Natural killer cell treated with Interleukin-12 subunit alpha and Interleukin-12 subunit beta and Interleukin-15 and Interleukin-18, amount 100 ng/mL, for 72 hours (primary cell): ENCODE data around the gene TNFRSF18. TPM values are rescaled to one million over a fixed set of nuclear protein-coding genes. Genes with fewer than 3 reads are reported as not detected.
A peak's percentile ranks its signal among the peaks of the same experiment; 100 is the strongest.

ENCODE experiments used
- ATAC-seq, 2 donors: fragments of 150-1000 bp; cut with Tn5 transposase in 1 of 2; sonication (Bioruptor Pico), chemical (Tn5 transposase) in 1 of 2; 2 replicates each; pipeline ENCODE4 v1.10.0; 2021
- DNase-seq: peaks from one replicate; pipeline ENCODE4 v3.0.0; 2022; ENCODE audit warnings: low spot score
- H3K27ac Mint-ChIP-seq, 2 donors: 1 replicate in 1 of 2; 2 replicates in 1 of 2; pipeline ENCODE4 v1.8.0; 2022; ENCODE audit warnings: mixed read lengths in 2 of 2, mild to moderate bottlenecking in 1 of 2, moderate library complexity in 1 of 2
- H3K27me3 Mint-ChIP-seq, 2 donors: 1 replicate in 1 of 2; 2 replicates in 1 of 2; pipeline ENCODE4 v1.8.0; 2022; ENCODE audit warnings: mixed read lengths in 2 of 2
- H3K36me3 Mint-ChIP-seq: one replicate; pipeline ENCODE4 v1.8.0; 2022; ENCODE audit warnings: mixed read lengths
- H3K4me1 Mint-ChIP-seq, 2 donors: 1 replicate in 1 of 2; 2 replicates in 1 of 2; pipeline ENCODE4 v1.8.0; 2022; ENCODE audit warnings: low read depth in 2 of 2, mixed read lengths in 2 of 2, mild to moderate bottlenecking in 1 of 2
- H3K4me3 Mint-ChIP-seq: one replicate; pipeline ENCODE4 v1.8.0; 2022; ENCODE audit warnings: mixed read lengths
- H3K9me3 Mint-ChIP-seq: 2 replicates; pipeline ENCODE4 v1.8.0; 2022; ENCODE audit warnings: mixed read lengths
- total RNA-seq, 2 donors: library from RNA; stranded (reverse); gene quantifications; one replicate each; pipeline ENCODE4 v1.2.3, GENCODE V29; 2022

Gene TNFRSF18
- total RNA-seq, 2 donors from 2014 or later: 295 to 591 TPM

GRCh38 chr1:1173061-1173792, 33.2 kb downstream of the TNFRSF18 start:
- Mint-ChIP-seq H3K27me3 (peaks cover 9 to 11% of the 10 kb centered on the region in 2 donors), H3K4me1 (peaks cover 0 to 13% of the 10 kb centered on the region in 2 donors), H3K36me3 (no peaks in the 10 kb centered on the region), H3K9me3 (no peaks in the 10 kb centered on the region), H3K27ac (no peak overlapping the region), H3K4me3 (no peak overlapping the region)
- DNase-seq (no peak), ATAC-seq (peak in 1 of 2 donors; percentile 11)

- Mint-ChIP-seq H3K27ac (no peak overlapping the region), H3K4me3 (no peak overlapping the region), H3K4me1 (peaks cover 0 to 9% of the 10 kb centered on the region in 2 donors), H3K9me3 (no peaks in the 10 kb centered on the region), H3K36me3 (no peaks in the 10 kb centered on the region), H3K27me3 (peaks cover 3 to 7% of the 10 kb centered on the region in 2 donors)
- no peak for DNase-seq
- ATAC-seq: peak; percentile 29 to 65
Observed at GRCh38 chr1:1171546-1172340, 34.6 kb downstream of the TNFRSF18 start.

GRCh38 chr1:1171161-1171545, 35.2 kb downstream of the TNFRSF18 start:
- Mint-ChIP-seq H3K4me1 (peaks cover 0 to 9% of the 10 kb centered on the region in 2 donors), H3K9me3 (no peaks in the 10 kb centered on the region), H3K27ac (no peak overlapping the region), H3K4me3 (no peak overlapping the region), H3K36me3 (no peaks in the 10 kb centered on the region), H3K27me3 (peaks cover 0 to 6% of the 10 kb centered on the region in 2 donors)
- ATAC-seq: no peak
- DNase-seq: no peak

GRCh38 chr1:1170215-1171091, 35.9 kb downstream of the TNFRSF18 start:
- no peak overlapping the region for H3K4me3 Mint-ChIP-seq
- H3K27ac Mint-ChIP-seq: no peak overlapping the region
- ATAC-seq: no peak
- peaks cover 5 to 14% of the 10 kb centered on the region in 2 donors for H3K4me1 Mint-ChIP-seq
- H3K36me3 Mint-ChIP-seq: no peaks in the 10 kb centered on the region
- H3K27me3 Mint-ChIP-seq: peaks cover 0 to 4% of the 10 kb centered on the region in 2 donors
- H3K9me3 Mint-ChIP-seq: no peaks in the 10 kb centered on the region
- no peak for DNase-seq

- Mint-ChIP-seq H3K27me3 (peaks cover 0 to 2% of the 10 kb centered on the region in 2 donors), H3K9me3 (no peaks in the 10 kb centered on the region), H3K4me3 (no peak overlapping the region), H3K36me3 (no peaks in the 10 kb centered on the region), H3K27ac (no peak overlapping the region), H3K4me1 (peaks cover 5 to 14% of the 10 kb centered on the region in 2 donors)
- no peak for DNase-seq
- ATAC-seq: no peak
Observed at GRCh38 chr1:1169429-1170214, 36.8 kb downstream of the TNFRSF18 start.

GRCh38 chr1:1168451-1169411, 37.7 kb downstream of the TNFRSF18 start:
- Mint-ChIP-seq H3K9me3 (no peaks in the 10 kb centered on the region), H3K36me3 (no peaks in the 10 kb centered on the region), H3K4me1 (peaks cover 5 to 14% of the 10 kb centered on the region in 2 donors), H3K27ac (no peak overlapping the region), H3K4me3 (no peak overlapping the region), H3K27me3 (peaks cover 0 to 2% of the 10 kb centered on the region in 2 donors)
- no peak for DNase-seq
- ATAC-seq: no peak

GRCh38 chr1:1167841-1168450, 38.4 kb downstream of the TNFRSF18 start:
- H3K4me3 Mint-ChIP-seq: no peak overlapping the region
- DNase-seq (no peak), ATAC-seq (no peak)
- peaks cover 0 to 2% of the 10 kb centered on the region in 2 donors for H3K27me3 Mint-ChIP-seq
- H3K27ac Mint-ChIP-seq: no peak overlapping the region
- H3K9me3 Mint-ChIP-seq: no peaks in the 10 kb centered on the region
- no peaks in the 10 kb centered on the region for H3K36me3 Mint-ChIP-seq
- H3K4me1 Mint-ChIP-seq: peaks cover 5 to 14% of the 10 kb centered on the region in 2 donors

GRCh38 chr1:1167398-1167821, 39.0 kb downstream of the TNFRSF18 start:
- Mint-ChIP-seq H3K4me3 (no peak overlapping the region), H3K36me3 (no peaks in the 10 kb centered on the region), H3K9me3 (no peaks in the 10 kb centered on the region), H3K27me3 (peaks cover 0 to 2% of the 10 kb centered on the region in 2 donors), H3K27ac (no peak overlapping the region), H3K4me1 (peaks cover 5 to 14% of the 10 kb centered on the region in 2 donors)
- no peak for DNase-seq
- ATAC-seq: no peak

GRCh38 chr1:1166642-1167397, 39.6 kb downstream of the TNFRSF18 start:
- Mint-ChIP-seq H3K4me1 (peaks cover 5 to 9% of the 10 kb centered on the region in 2 donors), H3K36me3 (no peaks in the 10 kb centered on the region), H3K27ac (no peak overlapping the region), H3K9me3 (no peaks in the 10 kb centered on the region), H3K27me3 (no peaks in the 10 kb centered on the region), H3K4me3 (no peak overlapping the region)
- DNase-seq (peak; percentile 56), ATAC-seq (no peak)

- Mint-ChIP-seq H3K27me3 (no peaks in the 10 kb centered on the region), H3K36me3 (no peaks in the 10 kb centered on the region), H3K4me1 (peaks cover 5 to 9% of the 10 kb centered on the region in 2 donors), H3K27ac (peak overlapping the region in 1 of 2 donors; percentile 47), H3K9me3 (no peaks in the 10 kb centered on the region), H3K4me3 (peak overlapping the region; percentile 36)
- ATAC-seq (peak in 1 of 2 donors; percentile 25), DNase-seq (peak; percentile 59)
Observed at GRCh38 chr1:1165900-1166421, 40.4 kb downstream of the TNFRSF18 start.

GRCh38 chr1:1165485-1165884, 40.9 kb downstream of the TNFRSF18 start:
- Mint-ChIP-seq H3K27me3 (no peaks in the 10 kb centered on the region), H3K36me3 (no peaks in the 10 kb centered on the region), H3K4me3 (peak overlapping the region; percentile 36), H3K4me1 (peaks cover 5 to 9% of the 10 kb centered on the region in 2 donors), H3K27ac (peak overlapping the region in 1 of 2 donors; percentile 47), H3K9me3 (no peaks in the 10 kb centered on the region)
- no peak for DNase-seq
- ATAC-seq: no peak
